HG03108 (cell line): ENCODE data around the gene CD164L2.

ENCODE experiments used
- ATAC-seq: cut with Tn5 transposase; IDR thresholded peaks from one replicate; pipeline ENCODE4 v1.9.1; 2021; ENCODE audit warnings: moderate library complexity; ENCODE audit not compliant: unreplicated experiment

Gene CD164L2

DNA sequence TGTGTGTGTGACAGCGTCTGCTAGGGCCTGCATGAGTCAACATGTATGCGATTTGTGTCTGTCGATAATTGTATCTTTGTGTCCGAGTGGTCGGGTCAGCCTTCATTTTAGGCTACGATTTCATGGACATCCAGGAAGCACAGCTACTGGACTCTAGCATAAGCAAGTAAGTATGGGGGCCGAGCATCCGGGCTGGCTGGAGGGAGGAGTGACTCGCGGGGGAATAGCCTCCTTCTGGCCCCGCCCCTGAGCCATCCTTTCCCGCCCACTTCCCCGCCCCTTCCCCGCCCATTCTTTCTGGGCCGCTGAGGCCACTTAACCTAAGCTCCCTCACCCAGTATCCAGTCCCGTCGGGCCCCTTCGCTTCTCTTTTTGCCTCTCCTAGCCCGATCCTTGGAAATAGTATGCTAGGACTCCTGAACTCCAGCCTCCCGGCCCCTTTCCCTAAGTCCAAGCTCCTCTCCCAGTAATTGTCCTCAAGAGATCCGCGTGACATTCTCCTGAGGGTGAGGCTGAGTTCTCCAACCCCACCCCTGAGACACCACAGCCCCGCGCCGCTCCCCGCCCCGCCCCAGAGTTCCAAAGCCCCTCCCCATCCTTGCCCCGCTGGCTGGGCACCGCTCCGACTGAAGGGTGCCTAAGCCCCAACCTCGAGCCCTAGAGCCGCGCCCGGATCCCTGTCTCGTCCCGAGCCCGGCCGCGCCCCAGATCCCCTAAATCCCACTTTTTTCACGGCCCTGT is 17.6 kb downstream of the CD164L2 start:
- ATAC-seq = peak; percentile 27

DNA sequence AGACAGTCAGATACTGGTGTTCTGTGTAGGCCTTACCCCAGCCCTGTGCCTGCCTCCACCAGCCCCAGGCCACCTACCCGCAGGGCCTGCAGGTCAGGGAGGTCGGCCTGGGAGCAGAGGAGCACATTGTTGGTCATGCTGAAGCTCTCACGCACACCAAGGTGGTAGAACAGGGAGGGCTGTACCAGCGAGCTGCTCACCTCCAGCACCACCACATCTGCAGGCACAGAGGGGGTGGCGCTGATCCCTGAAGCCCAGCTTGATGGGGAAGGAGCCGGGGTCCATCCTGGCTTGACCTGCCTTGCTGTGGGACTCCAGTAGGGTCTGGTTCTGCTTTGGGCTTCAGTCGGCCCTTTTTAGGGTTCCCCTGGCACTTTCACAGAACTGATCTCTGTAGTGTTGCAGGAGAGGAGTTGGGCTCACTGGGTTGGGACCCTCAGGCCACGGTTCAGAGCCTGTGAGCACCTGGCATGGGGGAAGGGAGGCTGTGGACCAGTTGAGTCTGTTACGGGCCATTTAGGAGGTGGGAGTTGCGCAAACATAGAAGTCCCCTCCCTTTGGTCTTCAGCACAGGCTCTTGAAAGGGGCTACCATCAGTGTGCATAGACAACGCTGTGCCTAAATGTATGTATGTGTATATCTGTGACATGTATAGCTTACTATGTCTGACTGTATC is 18.3 kb downstream of the CD164L2 start:
- no peak for ATAC-seq

DNA sequence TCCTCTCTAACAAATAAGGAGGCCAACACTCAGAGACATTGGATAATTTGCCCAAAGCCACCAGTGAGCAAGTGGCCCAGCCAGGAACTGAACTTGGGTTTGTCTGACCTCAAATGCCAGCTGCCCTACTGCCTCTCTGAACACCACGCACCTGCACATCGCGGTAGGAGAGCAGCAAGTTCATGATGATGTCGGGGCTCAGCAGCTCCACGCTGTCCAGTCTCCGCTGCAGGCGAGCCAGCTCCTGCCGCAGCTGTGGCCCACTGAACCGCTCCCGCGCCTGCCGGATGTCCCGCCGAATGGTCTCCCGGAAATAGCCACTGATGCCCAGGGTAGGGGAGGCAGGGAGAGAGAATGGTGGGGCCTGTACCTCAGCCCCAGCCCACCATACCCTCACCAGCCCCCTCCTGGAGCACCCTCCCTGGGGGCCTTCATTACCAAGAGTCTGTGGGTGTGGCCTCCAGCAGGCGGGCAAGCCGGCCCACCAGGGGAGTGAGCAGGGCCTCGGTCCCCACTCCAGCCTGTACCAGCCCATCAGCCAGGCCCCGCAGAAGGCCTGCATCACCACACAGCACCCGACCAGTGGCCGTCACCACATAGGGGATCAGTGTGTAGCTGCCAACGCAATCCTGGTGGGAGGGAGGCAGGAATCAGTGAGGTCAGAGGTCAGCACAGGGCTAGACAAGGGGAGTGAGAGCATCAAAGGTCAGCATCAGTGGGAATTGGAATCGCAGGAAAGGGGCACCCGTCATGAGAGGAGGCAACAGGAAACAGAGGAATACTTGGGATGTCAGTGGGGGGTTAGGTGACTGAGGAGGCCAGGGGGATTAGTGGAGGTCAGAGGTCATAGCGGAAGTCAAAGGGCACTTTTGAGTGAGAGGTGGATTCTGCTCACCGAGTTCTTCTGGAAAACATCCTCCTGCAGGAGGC is 19.1 kb downstream of the CD164L2 start:
- ATAC-seq = no peak

DNA sequence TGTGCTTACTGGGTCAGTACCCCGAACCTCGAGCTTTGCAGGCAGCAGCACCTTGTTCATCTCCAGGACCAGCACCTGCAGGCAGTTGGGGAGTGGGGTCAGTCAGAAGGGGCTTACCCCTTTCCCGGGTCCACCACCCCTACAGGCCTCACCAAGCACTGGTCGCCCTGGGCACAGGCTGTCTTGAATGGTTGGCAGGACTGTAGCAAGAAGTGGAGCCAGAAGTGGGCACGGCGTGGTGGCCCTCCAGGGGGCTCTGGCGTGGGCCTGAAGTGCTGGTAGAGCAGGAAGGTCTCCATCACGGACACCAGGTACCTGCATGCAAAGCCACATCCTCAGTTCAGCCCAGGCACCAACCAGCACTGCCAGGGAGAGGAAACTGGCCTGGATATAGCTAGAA is 21.6 kb downstream of the CD164L2 start:
- ATAC-seq = no peak

DNA sequence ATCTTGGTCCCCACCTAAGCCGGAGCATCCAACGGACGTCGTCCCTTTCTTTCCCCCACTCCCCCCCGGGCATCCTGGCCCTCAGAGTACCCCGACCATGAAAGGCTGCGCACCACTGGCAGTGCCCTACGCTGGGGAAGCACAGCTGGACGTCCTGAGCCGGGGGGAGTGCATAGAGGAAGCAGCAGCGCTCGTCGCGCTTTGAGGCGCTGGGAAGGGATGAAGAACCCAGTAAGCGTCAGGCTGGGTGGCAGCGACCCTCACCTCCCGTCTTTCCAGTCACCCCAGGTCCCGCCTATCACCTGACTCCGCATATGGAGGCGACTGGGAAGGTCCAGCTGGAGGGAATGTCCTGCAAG is 22.1 kb downstream of the CD164L2 start:
- ATAC-seq = no peak

DNA sequence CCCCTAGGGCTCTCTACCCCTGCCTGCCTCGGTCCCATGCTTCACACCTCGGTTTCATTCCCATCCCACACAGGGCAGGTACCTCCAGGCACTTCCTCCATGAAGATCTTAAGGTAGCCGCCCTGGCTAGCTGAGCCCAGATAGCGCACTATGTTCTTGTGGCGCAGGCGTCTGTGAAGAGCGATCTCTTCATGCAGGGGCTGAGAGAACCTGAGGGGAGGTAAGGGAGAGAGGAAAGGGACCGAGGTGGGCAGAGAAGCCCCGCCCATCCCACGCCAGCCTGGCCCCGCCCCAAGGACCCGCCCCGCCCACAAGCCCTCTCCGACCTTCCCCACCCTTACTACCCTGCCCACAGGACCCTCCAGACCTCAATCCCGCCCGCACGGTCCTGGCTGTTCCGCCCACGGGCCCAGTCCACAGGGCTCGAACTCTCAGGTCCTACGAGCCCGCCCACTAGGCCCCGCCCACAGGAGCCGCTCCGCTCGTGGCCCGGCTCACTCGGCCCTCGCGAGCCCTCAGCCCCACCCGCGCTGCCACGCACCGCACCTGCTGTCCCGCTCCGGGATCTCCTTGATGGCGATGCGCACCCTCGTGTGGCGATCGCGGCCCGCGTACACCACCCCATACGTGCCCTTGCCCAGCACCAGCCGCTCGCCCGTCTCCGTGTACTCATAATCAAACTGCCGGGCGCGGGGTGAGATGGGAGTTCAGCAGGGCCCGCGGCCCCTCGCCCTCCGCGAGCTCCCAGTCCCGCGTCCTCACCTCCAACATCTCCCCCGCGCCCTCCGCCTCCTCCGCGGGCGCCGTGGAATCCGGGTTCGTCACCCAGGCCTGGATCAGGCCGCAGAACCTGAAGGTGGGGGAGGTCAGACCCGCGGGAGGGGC is 22.7 kb downstream of the CD164L2 start:
- ATAC-seq = no peak

DNA sequence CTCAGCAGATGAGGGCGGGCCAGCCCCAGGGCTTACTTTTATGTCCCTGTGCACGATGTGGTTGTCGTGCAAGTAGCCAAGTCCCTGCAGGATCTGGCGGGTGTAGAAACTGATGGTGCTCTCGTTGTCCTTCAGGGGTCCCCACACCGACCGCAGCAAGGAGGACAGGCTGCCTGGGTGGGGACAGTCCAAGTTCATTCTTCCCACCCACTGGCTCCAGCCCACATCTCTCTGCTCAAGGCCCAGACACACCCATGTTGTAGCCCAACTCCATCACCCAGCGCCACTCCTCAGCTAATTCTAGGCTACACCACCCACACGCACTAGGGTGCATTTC is 23.3 kb downstream of the CD164L2 start:
- ATAC-seq = no peak

DNA sequence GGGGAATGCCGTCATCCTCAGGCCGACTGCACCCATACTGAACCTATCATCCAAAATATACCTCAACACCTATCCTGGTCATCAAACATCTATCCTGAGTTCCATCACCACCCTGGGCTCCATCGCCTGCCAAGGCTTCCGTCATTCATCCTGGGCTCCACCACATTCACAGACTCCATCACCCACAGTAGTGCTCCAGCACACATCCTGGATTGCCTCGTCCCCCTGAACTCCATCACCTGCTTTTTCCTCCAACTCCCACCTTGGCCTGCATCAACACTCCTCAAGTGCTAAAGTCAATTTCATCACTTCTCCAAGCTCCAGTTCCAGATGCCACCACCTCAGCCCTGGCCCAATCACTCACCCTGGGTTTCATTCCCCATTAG is 24.2 kb downstream of the CD164L2 start:
- no peak for ATAC-seq

DNA sequence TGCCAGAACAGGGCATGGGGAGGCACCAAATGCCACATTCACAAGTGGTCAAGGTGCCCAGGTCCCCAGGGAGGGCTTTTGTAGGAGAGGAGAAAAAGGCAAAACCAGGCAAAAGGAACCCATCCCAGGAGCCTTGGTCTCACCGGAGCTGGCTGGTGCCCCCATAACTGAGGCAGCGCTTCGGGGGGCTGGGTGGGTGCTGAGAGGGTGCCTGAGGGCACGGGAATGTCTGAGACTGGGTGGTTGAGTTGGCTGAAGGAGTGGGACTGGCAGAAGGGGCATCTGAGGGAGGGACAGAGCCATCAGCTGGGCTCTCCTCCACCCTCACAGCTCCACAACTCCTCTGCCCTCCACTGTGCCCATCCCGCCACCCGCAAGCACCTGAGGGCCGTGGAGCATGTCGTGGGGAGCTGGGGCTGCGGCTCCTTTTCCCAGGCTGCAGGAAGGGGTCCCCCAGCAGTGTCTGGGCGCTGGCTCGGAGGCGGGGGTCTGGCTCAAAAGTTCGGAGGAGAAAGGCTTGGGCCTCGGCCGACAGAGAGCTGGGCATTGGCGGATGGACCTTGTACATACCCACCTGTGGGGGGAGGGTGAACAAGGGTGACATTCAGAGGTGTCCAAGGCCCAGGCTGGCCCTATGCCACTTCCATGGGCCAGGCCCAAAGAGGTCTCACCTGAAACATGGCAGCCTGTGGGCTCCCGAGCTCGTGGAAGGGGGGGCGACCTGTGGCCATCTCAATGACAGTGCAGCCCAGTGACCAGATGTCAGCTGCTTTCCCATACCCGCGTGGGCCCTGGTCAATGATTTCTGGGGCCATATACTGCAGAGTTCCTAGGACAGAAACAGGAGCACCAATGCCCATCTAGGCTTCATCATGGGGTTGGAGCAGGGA is 24.9 kb downstream of the CD164L2 start:
- ATAC-seq = no peak

DNA sequence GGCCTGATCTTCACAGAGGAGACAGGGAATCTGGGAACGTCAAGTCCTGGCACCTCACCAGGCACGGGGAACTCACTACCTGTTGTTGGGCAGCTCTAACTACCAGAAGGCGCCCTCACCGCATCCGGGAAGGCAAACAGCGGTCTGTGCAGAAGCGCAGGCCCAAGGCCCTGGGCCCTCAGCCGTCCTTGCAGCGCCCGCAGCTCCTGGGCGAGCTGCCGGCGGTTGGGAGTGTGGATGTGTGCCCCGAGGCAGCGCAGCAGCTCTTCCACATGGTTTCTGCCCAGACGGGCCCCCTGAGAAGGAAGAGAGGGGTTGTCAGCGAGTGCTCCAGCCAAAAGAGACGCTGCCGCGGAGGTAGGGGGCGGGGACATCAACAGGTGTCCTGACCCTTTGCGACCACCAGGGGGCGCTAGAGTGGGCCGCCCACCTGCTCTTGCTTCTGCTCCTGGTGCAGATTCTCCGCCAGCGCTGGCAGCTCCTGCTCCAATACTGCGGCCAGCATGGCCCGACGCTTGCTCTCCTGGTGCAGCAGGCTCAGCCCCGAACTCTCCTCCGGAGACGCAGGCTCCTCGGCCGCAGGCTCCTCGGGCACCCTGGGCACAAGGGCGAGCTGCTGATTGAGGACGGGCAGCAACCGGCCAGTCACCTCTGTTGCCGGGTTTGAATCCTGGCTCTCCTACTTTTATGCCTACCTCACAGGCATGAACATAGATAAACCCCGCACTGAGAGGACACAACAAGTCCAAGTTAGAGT is 25.7 kb downstream of the CD164L2 start:
- peak; percentile 40 for ATAC-seq

DNA sequence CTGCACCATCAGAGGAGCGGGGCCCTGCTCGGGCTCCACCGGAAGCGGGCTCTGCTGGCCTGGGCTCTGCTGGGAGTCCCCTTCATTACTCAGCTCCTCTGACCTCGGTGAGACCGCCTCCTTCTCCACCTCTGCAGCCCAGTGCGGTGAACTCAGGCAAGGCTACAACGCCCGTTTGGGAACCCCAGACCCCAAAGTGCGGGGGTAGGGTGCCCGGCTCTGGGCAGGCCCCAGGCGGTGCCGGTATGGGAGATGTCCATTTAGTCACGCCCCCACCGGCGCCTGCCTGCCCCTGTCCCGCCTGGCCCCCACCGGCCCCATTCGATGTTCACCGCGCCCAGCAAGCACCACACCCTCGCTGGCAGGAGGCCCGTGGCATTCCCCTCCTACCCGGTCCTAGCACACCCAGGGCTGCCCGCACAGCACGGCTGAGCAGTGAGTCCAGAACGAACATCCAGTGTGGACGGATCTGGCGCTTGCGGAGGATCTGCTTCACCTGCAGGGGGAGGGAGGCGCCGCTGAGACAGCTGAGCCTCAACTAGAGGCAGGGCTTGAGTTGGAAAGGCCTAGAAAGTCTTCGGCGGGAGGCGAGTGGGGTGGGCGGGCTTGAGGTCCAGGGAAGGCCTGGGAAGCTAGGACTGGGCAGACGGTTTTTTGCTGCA is 26.4 kb downstream of the CD164L2 start:
- ATAC-seq = no peak

DNA sequence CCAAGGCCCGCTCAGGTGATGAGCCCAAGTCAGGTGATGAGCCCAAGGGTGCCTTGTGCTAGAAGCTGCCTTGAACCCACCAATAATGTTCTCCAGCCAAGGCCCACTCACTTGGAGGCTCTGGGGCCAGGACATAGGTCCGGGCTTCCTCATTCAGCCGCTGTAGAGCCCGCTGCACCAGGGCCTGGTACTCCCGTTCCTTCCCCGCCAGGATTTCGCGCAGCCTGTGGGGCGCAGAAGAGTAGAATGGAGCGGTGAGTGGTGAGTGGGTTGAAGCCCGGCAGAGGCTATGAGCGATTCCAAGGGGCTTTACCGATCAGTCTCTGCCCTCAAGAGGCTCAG is 26.9 kb downstream of the CD164L2 start:
- no peak for ATAC-seq

DNA sequence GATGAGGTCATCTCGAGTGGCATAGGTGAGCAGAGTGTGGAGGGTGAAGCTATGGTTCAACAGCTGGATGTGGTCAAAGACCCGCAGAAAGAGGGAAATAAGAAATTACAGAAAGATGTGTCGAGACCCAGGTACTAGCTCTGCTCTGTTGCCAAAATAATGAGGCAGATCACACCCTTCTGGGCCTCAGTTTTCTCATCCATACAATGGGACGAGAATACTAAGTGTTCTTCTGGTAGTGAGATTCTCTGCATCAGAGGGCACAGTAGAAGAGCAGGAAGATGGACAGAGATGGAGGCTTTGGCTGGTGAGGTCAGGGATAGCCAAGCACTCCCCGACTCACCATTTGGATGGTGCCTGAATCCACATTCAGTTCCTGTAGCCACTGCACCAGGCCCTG is 27.4 kb downstream of the CD164L2 start:
- ATAC-seq = no peak

DNA sequence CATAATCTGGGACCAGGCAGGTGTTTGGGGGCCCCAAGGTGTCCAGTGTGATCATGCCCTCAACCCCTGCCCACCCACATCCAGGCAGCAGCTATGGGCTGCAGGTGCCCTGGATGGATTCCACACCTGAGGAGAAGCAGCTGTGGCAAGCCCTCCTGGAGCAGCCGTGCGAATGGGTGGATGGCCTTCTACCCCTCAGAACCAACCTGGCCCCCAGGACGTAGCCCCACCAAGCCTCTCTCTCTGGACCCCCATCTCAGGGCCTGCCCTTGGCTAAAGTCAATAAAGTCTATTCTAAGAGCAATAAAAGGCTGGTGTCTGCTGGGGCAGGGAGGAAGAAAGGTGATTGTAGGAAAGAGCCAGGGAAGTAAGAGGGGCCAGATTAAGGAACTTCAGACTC is 29.5 kb downstream of the CD164L2 start:
- no peak for ATAC-seq

DNA sequence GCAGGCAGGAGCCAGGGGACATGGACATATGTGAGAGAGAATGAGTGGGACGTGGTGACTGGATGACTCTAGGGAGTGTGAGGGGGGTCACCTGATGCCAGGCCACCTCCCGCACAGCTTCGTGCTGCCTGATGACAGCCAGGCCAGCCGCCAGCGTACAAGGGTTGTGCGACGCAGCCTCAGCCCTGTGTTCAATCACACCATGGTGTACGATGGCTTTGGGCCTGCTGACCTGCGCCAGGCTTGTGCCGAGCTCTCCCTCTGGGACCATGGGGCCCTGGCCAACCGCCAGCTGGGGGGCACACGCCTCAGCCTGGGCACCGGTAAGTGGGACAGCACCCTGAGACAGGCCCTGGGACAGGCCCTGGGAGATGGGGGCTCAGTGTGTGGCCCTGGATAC is 30.0 kb downstream of the CD164L2 start:
- no peak for ATAC-seq

DNA sequence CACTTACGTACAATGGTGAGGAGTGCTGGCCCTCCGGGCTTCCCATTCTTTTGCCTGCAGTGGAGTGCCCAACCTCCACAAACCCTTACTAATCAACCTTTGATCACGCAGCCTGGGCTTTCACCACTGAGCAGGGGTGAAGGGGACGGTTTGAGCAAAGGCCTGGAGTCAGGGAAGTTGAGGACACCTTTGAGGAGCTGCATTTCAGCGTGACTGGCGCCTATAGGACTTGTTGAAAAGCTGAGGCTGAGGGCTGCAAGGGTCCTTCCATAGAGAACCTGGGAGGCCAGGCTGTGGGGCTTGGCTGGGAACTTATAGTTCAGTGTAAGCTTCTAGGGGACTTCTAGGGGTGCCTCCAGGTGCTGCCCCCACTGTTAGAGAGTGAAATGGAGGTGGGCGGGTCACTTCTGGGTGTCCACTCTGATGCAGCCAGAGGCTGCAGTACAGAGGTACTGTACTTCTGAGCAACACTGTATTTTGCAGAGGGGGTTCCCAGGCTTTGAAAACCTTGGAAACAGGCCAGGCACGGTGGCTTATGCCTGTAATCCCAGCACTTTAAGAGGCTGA is 31.5 kb downstream of the CD164L2 start:
- ATAC-seq = no peak

DNA sequence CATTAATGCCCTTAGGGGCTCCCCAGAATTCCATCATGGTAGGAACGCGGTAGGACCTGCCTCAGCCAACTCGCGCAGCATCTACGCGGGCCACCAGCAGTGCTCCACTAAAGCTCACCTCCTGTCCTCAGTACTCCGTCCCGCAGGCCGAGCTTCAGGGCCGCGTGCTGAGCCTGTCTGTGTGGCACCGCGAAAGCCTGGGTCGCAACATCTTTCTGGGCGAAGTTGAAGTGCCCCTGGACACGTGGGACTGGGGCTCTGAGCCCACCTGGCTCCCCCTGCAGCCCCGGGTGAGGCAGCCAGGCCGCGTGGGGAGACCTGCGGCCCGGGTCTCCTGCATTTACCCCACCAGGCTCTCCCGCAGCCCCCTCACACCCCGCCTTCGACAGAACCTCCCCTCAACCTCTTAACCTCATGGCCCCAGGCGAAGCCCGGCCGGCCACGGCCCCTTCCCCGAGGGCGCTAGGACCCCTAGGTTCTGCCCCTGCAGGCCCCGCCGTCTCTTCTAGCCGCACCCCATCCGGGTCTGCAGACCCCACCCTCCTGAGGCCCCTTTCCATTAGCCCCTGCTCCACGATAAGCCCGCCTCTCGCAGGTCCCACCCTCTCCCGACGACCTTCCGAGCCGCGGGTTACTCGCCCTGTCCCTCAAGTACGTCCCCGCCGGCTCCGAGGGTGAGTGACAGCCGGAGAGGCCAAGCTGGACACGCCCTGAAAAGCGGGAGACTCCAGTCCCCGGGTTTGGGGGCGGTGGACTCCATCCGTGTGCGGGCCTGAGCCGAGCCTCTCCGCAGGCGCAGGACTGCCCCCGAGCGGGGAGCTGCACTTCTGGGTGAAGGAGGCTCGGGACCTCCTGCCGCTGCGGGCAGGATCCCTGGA is 32.2 kb downstream of the CD164L2 start:
- ATAC-seq = no peak
